GM12878 (cell line): ENCODE results near the gene UCN2. TPM values are rescaled to one million over a fixed set of nuclear protein-coding genes. Genes with fewer than 3 reads are reported as not detected.

Experiments used
- BACH1 ChIP-seq: fragments of 450-650 bp; IDR thresholded peaks from 2 replicates; pipeline ENCODE4 v1.6.1; 2017; ENCODE audit warnings: mild to moderate bottlenecking, borderline replicate concordance
- BHLHE40 ChIP-seq, 2 experiments: fragments of 450-650 bp in 1 of 2; IDR thresholded peaks; 2 replicates each; pipeline ENCODE4 v1.6.1; 2011 to 2017; ENCODE audit warnings: low read depth in 2 of 2, borderline replicate concordance in 1 of 2, improper control_type of control experiment in 1 of 2, low read length in 1 of 2, mild to moderate bottlenecking in 1 of 2
- E2F4 ChIP-seq: IDR thresholded peaks from 2 replicates; pipeline ENCODE4 v1.6.1; 2012; ENCODE audit warnings: low read depth, low read length, improper control_type of control experiment
- HDGF ChIP-seq: fragments of 450-650 bp; IDR thresholded peaks from 2 replicates; pipeline ENCODE4 v1.6.1; 2016; ENCODE audit warnings: antibody characterized with exemption
- IRF4 ChIP-seq: IDR thresholded peaks from 2 replicates; pipeline ENCODE4 v1.6.1; 2011; ENCODE audit warnings: low read depth, low read length
- LARP7 ChIP-seq: fragments of 450-650 bp; IDR thresholded peaks from 2 replicates; pipeline ENCODE4 v1.6.1; 2017; ENCODE audit warnings: mild to moderate bottlenecking
- MTA2 ChIP-seq: fragments of 450-650 bp; IDR thresholded peaks from 2 replicates; pipeline ENCODE4 v1.6.1; 2016; ENCODE audit warnings: low read depth, mild to moderate bottlenecking, moderate library complexity
- MXI1 ChIP-seq: fragments of 150-350 bp; IDR thresholded peaks from 2 replicates; pipeline ENCODE4 v1.6.1; 2011; ENCODE audit warnings: low read depth, mild to moderate bottlenecking, inconsistent platforms, low read length, improper control_type of control experiment
- NR2C1 ChIP-seq: fragments of 450-650 bp; IDR thresholded peaks from 2 replicates; pipeline ENCODE4 v1.6.1; 2017; ENCODE audit warnings: antibody characterized with exemption, mild to moderate bottlenecking, moderate library complexity
- NRF1 ChIP-seq: conservative IDR thresholded peaks from 2 replicates; pipeline ENCODE4 v1.6.1; 2011; ENCODE audit warnings: mild to moderate bottlenecking, low read depth, low read length, improper control_type of control experiment
- PAX5 ChIP-seq: IDR thresholded peaks from 2 replicates; pipeline ENCODE4 v1.6.1; 2011; ENCODE audit warnings: low read depth, low read length, borderline replicate concordance
- POLR2AphosphoS2 ChIP-seq: IDR thresholded peaks from 2 replicates; pipeline ENCODE4 v1.6.1; 2011; ENCODE audit warnings: low read depth, mild to moderate bottlenecking, low read length, improper control_type of control experiment, moderate library complexity
- RB1 ChIP-seq: fragments of 450-650 bp; formaldehyde crosslinking; IDR thresholded peaks from 2 replicates; pipeline ENCODE4 v1.6.1; 2017; ENCODE audit warnings: mild to moderate bottlenecking, borderline replicate concordance
- RELB ChIP-seq: fragments of 450-650 bp; IDR thresholded peaks from 2 replicates; pipeline ENCODE4 v1.6.1; 2017; ENCODE audit warnings: low read depth, mild to moderate bottlenecking, moderate library complexity
- SIX5 ChIP-seq: IDR thresholded peaks from 2 replicates; pipeline ENCODE4 v1.6.1; 2011; ENCODE audit warnings: mild to moderate bottlenecking, low read depth, low read length, moderate library complexity; ENCODE audit not compliant: severe bottlenecking
- SMAD1 ChIP-seq: fragments of 450-650 bp; IDR thresholded peaks from 2 replicates; pipeline ENCODE4 v1.6.1; 2018; ENCODE audit warnings: mild to moderate bottlenecking, low read depth; ENCODE audit not compliant: partially characterized antibody
- SMAD5 ChIP-seq: IDR thresholded peaks from 2 replicates; pipeline ENCODE4 v1.6.1; 2016; ENCODE audit warnings: antibody characterized with exemption, low read depth
- SMARCA5 ChIP-seq: fragments of 450-650 bp; IDR thresholded peaks from 2 replicates; pipeline ENCODE4 v1.6.1; 2017; ENCODE audit warnings: mild to moderate bottlenecking
- SP1 ChIP-seq: IDR thresholded peaks from one replicate; pipeline ENCODE4 v1.6.1; 2011; ENCODE audit warnings: low read depth, low read length
- YBX1 ChIP-seq: fragments of 450-650 bp; IDR thresholded peaks from 2 replicates; pipeline ENCODE4 v1.6.1; 2016; ENCODE audit warnings: antibody characterized with exemption
- polyA plus RNA-seq, 11 experiments: library from polyadenylated mRNA; depleted of rRNA in 4 of 11; unstranded in 6 of 11; stranded (reverse) in 5 of 11; fragments of >200 nt; fragmentation: Nextera tagmentation in 4 of 11; fragmentation: Illumina TruSeq in 1 of 11; extraction: Ambion mirVana in 4 of 11; extraction: Trizol in 1 of 11; gene quantifications; 1 replicate in 1 of 11; 2 replicates in 10 of 11; pipeline versions ENCODE4 v1.2.1 to v1.2.3, GENCODE V29; 2011 to 2016; ENCODE audit warnings: inconsistent platforms in 2 of 11, missing spikeins in 2 of 11, low read depth in 1 of 11
- total RNA-seq, 4 experiments: library from RNA; depleted of rRNA in 3 of 4; stranded (reverse); fragments of >200 nt in 3 of 4; fragmentation: Illumina TruSeq in 1 of 4; extraction: Trizol in 1 of 4; gene quantifications; 2 replicates each; pipeline versions ENCODE4 v1.2.1 to v1.2.3, GENCODE V29; 2013 to 2021
- TF ChIP-seq, protein P1 (sequence below): fragments of 450-650 bp; IDR thresholded peaks from 2 replicates; pipeline ENCODE4 v1.6.1; 2018; ENCODE audit warnings: mild to moderate bottlenecking, low read depth, moderate library complexity; ENCODE audit not compliant: partially characterized antibody
- TF ChIP-seq, protein P2 (sequence below): fragments of 450-650 bp; conservative IDR thresholded peaks from 2 replicates; pipeline ENCODE4 v1.6.1; 2017; ENCODE audit warnings: mild to moderate bottlenecking, moderate library complexity

UCN2 gene
- total and polyA plus RNA-seq, 10 of the 15 experiments (the other 5 are each of a cell fraction or from before 2014, with no cell fraction given), result 0.05 TPM; not detected in 9

- TF ChIP-seq, protein P1, sequence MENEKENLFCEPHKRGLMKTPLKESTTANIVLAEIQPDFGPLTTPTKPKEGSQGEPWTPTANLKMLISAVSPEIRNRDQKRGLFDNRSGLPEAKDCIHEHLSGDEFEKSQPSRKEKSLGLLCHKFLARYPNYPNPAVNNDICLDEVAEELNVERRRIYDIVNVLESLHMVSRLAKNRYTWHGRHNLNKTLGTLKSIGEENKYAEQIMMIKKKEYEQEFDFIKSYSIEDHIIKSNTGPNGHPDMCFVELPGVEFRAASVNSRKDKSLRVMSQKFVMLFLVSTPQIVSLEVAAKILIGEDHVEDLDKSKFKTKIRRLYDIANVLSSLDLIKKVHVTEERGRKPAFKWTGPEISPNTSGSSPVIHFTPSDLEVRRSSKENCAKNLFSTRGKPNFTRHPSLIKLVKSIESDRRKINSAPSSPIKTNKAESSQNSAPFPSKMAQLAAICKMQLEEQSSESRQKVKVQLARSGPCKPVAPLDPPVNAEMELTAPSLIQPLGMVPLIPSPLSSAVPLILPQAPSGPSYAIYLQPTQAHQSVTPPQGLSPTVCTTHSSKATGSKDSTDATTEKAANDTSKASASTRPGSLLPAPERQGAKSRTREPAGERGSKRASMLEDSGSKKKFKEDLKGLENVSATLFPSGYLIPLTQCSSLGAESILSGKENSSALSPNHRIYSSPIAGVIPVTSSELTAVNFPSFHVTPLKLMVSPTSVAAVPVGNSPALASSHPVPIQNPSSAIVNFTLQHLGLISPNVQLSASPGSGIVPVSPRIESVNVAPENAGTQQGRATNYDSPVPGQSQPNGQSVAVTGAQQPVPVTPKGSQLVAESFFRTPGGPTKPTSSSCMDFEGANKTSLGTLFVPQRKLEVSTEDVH, result no peak
- TF ChIP-seq HDGF (peak; percentile 80), PAX5 (peak; percentile 64; the same call in 1 of the 2 replicates), RELB (peak; percentile 57; the same call in 1 of the 2 replicates), BHLHE40 (IDR thresholded peaks at IDR 0.05; ENCODE audit: borderline replicate concordance in 1 of 2, low read depth in 2 of 2, low read length in 1 of 2) (peak in 1 of 2 experiments; percentile 48; a peak in 2 of 4 replicates), SP1 (peak; percentile 22), YBX1 (no peak), LARP7 (peak; percentile 54; the same call in 1 of the 2 replicates), BACH1 (no peak; the same call in 1 of the 2 replicates), SMAD1 (no peak), SIX5 (peak; percentile 15), IRF4 (no peak), RB1 (peak; percentile 91; the same call in 1 of the 2 replicates), E2F4 (0 out of 2 replicates have a peak, but pooled peaks have one; percentile 64), MTA2 (no peak), MXI1 (0 out of 2 replicates have a peak, but pooled peaks have one; percentile 42), SMAD5 (peak; percentile 77; the same call in 1 of the 2 replicates), NRF1 (peak; percentile 88), POLR2AphosphoS2 (peak; percentile 67; the same call in 1 of the 2 replicates), NR2C1 (peak; percentile 77), SMARCA5 (peak; percentile 92)
- TF ChIP-seq, protein P2, sequence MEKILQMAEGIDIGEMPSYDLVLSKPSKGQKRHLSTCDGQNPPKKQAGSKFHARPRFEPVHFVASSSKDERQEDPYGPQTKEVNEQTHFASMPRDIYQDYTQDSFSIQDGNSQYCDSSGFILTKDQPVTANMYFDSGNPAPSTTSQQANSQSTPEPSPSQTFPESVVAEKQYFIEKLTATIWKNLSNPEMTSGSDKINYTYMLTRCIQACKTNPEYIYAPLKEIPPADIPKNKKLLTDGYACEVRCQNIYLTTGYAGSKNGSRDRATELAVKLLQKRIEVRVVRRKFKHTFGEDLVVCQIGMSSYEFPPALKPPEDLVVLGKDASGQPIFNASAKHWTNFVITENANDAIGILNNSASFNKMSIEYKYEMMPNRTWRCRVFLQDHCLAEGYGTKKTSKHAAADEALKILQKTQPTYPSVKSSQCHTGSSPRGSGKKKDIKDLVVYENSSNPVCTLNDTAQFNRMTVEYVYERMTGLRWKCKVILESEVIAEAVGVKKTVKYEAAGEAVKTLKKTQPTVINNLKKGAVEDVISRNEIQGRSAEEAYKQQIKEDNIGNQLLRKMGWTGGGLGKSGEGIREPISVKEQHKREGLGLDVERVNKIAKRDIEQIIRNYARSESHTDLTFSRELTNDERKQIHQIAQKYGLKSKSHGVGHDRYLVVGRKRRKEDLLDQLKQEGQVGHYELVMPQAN, result peak; percentile 4; the same call in 1 of the 2 replicates
These were observed 45.8 kb upstream of the UCN2 start, which contains the start of gene UQCRC1 (continued) for GRCh38 chr3:48609088-48610005.
